ENCODE measurements around the gene THEMIS. TPM values are rescaled to one million over a fixed set of nuclear protein-coding genes. Genes with fewer than 3 reads are reported as not detected.

The THEMIS gene
- total and polyA plus RNA-seq, 10 of the 15 experiments (the other 5 are each of a cell fraction or from before 2014, with no cell fraction given) = 0.06 to 1.5 (median 0.08) TPM; not detected in 6

DNA sequence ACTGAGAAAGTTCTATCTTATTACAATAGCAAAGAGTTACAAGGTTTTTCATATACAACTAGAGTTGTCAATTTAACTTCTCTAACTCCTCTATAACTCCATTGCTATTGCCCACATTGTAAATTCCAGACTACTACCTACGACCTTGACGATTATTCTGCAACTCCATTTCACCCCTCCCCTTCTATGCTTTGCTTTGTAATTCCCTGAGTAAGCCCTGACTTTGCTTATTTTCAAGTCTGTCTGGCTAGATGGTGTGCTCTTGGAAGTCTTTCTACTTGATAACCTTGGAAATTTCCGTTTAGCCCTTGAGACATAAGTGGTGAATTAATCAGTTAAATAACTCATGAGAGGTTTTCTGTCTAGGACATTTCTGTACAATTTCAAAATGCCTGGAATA lies 162.4 kb downstream of the THEMIS start:
- H3K4me2 ChIP-seq (ENCODE audit: control insufficient read depth, insufficient read depth) = no peak overlapping the region
- ChIA-PET POLR2A (no interaction called here), SMC1A (ENCODE audit: uncharacterized antibody, unreplicated experiment) (interaction anchor here (1.2 kb wide), 1 partner anchor 590 kb away, joined by 3 read pairs; no protein-coding TSS in a partner anchor), RAD21 (ENCODE audit: unreplicated experiment) (interaction anchor here (1.8 kb wide), 1 partner anchor 993 kb away, joined by 6 read pairs; no protein-coding TSS in a partner anchor), CTCF (interaction anchor here (1.4 to 3.1 kb wide), 4 partner anchors 11 to 589 kb away, joined by 3 to 32 read pairs (median 9); no protein-coding TSS in a partner anchor)
- no peak overlapping the region for H3K27ac ChIP-seq (ENCODE audit: control insufficient read depth, insufficient read depth)
- no peaks in the 10 kb centered on the region for H3K9me3 ChIP-seq (replicated peaks; ENCODE audit: control insufficient read depth, insufficient read depth, low read length)
- no peak for DNase-seq (ENCODE audit: low read depth, low spot score)
- H3K4me3 ChIP-seq = no peak overlapping the region
- intact Hi-C loops (cut with micrococcal nuclease; ENCODE audit: unreplicated experiment) (loop anchor here (10.0 kb wide), 1 partner anchor 776 kb away; no protein-coding TSS in a partner anchor), in situ Hi-C loops (cut with MboI) (loop anchor here (5.0 to 10.0 kb wide), 2 partner anchors 589 to 996 kb away; no protein-coding TSS in a partner anchor)
- H3K9ac ChIP-seq (ENCODE audit: control insufficient read depth, insufficient read depth, low read length) = no peak overlapping the region
- H2AFZ ChIP-seq (ENCODE audit: control insufficient read depth, low read depth, low read length) = no peak overlapping the region
- no peaks in the 10 kb centered on the region for H3K36me3 ChIP-seq (ENCODE audit: control insufficient read depth in 2 of 2, insufficient read depth in 2 of 2, low read length in 1 of 2)
- no peak for FAIRE-seq
- WGBS (ENCODE audit: insufficient coverage, insufficient replicate concordance, low lambda C conversion rate, missing lambda C conversion rate) = 0% methylated on average over 3 of the region's 3 CpGs
- no peak for ATAC-seq
- no peaks in the 10 kb centered on the region for H3K4me1 ChIP-seq (ENCODE audit: control insufficient read depth, insufficient read depth, low read length)
- no peaks in the 10 kb centered on the region for H3K79me2 ChIP-seq (ENCODE audit: control insufficient read depth, insufficient read depth, low read length)
- TF ChIP-seq, protein P1, sequence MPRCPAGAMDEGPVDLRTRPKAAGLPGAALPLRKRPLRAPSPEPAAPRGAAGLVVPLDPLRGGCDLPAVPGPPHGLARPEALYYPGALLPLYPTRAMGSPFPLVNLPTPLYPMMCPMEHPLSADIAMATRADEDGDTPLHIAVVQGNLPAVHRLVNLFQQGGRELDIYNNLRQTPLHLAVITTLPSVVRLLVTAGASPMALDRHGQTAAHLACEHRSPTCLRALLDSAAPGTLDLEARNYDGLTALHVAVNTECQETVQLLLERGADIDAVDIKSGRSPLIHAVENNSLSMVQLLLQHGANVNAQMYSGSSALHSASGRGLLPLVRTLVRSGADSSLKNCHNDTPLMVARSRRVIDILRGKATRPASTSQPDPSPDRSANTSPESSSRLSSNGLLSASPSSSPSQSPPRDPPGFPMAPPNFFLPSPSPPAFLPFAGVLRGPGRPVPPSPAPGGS (IDR thresholded peaks at IDR 0.05; ENCODE audit: borderline replicate concordance, insufficient read depth, low read depth, low read length, poor library complexity, severe bottlenecking) = no peak
- TF ChIP-seq CBFB (IDR thresholded peaks at IDR 0.05; ENCODE audit: low read depth) = no peak
- TF ChIP-seq NR2F1 (conservative IDR thresholded peaks at IDR 0.05) = no peak
- no peak for TF ChIP-seq EGR1 (IDR thresholded peaks at IDR 0.05; ENCODE audit: borderline replicate concordance in 1 of 2, low read depth in 2 of 2, low read length in 2 of 2)
- no peak for TF ChIP-seq NFXL1 (IDR thresholded peaks at IDR 0.05; ENCODE audit: borderline replicate concordance)
- no peak for TF ChIP-seq PAX5 (IDR thresholded peaks at IDR 0.05; ENCODE audit: borderline replicate concordance, low read depth, low read length)
- no peak for TF ChIP-seq RB1 (IDR thresholded peaks at IDR 0.05; ENCODE audit: borderline replicate concordance)
- TF ChIP-seq NFIC (IDR thresholded peaks at IDR 0.05; ENCODE audit: low read depth, low read length) = no peak
- no peak for TF ChIP-seq EZH2 (IDR thresholded peaks at IDR 0.05; ENCODE audit: borderline replicate concordance, control insufficient read depth, low read depth, low read length)
- TF ChIP-seq SRF (IDR thresholded peaks at IDR 0.05; ENCODE audit: low read depth in 2 of 2, low read length in 2 of 2) = no peak
- no peak for TF ChIP-seq POU2F2 (IDR thresholded peaks at IDR 0.05; ENCODE audit: borderline replicate concordance, low read depth, low read length)
- no peak for TF ChIP-seq RAD51 (IDR thresholded peaks at IDR 0.05)
- TF ChIP-seq, protein P2, sequence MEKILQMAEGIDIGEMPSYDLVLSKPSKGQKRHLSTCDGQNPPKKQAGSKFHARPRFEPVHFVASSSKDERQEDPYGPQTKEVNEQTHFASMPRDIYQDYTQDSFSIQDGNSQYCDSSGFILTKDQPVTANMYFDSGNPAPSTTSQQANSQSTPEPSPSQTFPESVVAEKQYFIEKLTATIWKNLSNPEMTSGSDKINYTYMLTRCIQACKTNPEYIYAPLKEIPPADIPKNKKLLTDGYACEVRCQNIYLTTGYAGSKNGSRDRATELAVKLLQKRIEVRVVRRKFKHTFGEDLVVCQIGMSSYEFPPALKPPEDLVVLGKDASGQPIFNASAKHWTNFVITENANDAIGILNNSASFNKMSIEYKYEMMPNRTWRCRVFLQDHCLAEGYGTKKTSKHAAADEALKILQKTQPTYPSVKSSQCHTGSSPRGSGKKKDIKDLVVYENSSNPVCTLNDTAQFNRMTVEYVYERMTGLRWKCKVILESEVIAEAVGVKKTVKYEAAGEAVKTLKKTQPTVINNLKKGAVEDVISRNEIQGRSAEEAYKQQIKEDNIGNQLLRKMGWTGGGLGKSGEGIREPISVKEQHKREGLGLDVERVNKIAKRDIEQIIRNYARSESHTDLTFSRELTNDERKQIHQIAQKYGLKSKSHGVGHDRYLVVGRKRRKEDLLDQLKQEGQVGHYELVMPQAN (conservative IDR thresholded peaks at IDR 0.05) = no peak
- no peak for TF ChIP-seq RBBP5 (conservative IDR thresholded peaks at IDR 0.05)
- TF ChIP-seq SUPT20H (IDR thresholded peaks at IDR 0.05; ENCODE audit: borderline replicate concordance, control insufficient read depth, low read depth, low read length) = no peak
- no peak for TF ChIP-seq POLR2AphosphoS2 (IDR thresholded peaks at IDR 0.05; ENCODE audit: low read depth, low read length)
- TF ChIP-seq NR2C2 (IDR thresholded peaks at IDR 0.05; ENCODE audit: borderline replicate concordance, control insufficient read depth, insufficient read length, low read depth) = no peak
- no peak for TF ChIP-seq TARDBP (IDR thresholded peaks at IDR 0.05; ENCODE audit: borderline replicate concordance)
- TF ChIP-seq MXI1 (IDR thresholded peaks at IDR 0.05; ENCODE audit: low read depth, low read length) = no peak
- no peaks in the 10 kb centered on the region for H4K20me1 ChIP-seq (ENCODE audit: control insufficient read depth, insufficient read depth)
- BruUV-seq (replicated peaks) = no TSS peak
- no peaks in the 10 kb centered on the region for H3K27me3 ChIP-seq (replicated peaks in 1 of 2; ENCODE audit: control insufficient read depth in 2 of 2, insufficient read depth in 2 of 2, low read length in 1 of 2)

Measured in GM12878 (cell line).